Transverse colon (tissue), 4 donors: ENCODE results near the gene PTPRZ1. TPM values are rescaled to one million over a fixed set of nuclear protein-coding genes. Genes with fewer than 3 reads are reported as not detected.

ENCODE experiments used
- DNase-seq: peaks from one replicate; pipeline ENCODE4 v3.0.0-alpha.2; 2019
- H3K27ac ChIP-seq, 4 donors: fragments of 200-600 bp; sonication (generic); 2 replicates each; pipeline ENCODE4 v1.5.1; 2016 to 2018; ENCODE audit warnings: inconsistent platforms in 4 of 4
- H3K27me3 ChIP-seq: fragments of 200-600 bp; sonication (generic); 2 replicates; pipeline ENCODE4 v1.5.1; 2017; ENCODE audit warnings: inconsistent platforms
- H3K36me3 ChIP-seq, 4 donors: fragments of 200-600 bp; sonication (generic); 2 replicates each; pipeline ENCODE4 v1.5.1; 2017 to 2019; ENCODE audit warnings: inconsistent platforms in 4 of 4
- H3K4me1 ChIP-seq, 4 donors: fragments of 200-600 bp; sonication (generic); 2 replicates each; pipeline ENCODE4 v1.5.1; 2017 to 2020; ENCODE audit warnings: inconsistent platforms in 4 of 4
- H3K4me3 ChIP-seq, 4 donors: fragments of 200-600 bp; sonication (generic); 1 replicate in 1 of 4; 2 replicates in 3 of 4; pipeline versions ENCODE4 v1.5.1 to v1.6.1; 2017 to 2019; ENCODE audit warnings: inconsistent platforms in 4 of 4
- H3K9me3 ChIP-seq, 2 donors: fragments of 200-600 bp; sonication (generic); 2 replicates each; pipeline ENCODE4 v1.5.1; 2017 to 2019; ENCODE audit warnings: inconsistent platforms in 2 of 2
- EP300 ChIP-seq: sonication (generic); formaldehyde crosslinking; IDR thresholded peaks from one replicate; pipeline ENCODE4 v1.6.1; 2017; ENCODE audit warnings: antibody characterized with exemption, low read depth
- POLR2A ChIP-seq: fragments of 450-650 bp; IDR thresholded peaks from one replicate; pipeline ENCODE4 v1.6.1; 2016; ENCODE audit warnings: antibody characterized with exemption, mild to moderate bottlenecking, moderate library complexity
- POLR2AphosphoS5 ChIP-seq, 3 donors: sonication (generic); formaldehyde crosslinking; IDR thresholded peaks; one replicate each; pipeline ENCODE4 v1.6.1; 2016; ENCODE audit warnings: antibody characterized with exemption in 3 of 3
- WGBS, 2 donors: methylation state at CpG; one replicate each; pipeline ENCODE4 v1.1.5; 2018; ENCODE audit warnings: low coverage in 1 of 2; 5-methylcytosine and 5-hydroxymethylcytosine counted together
- in situ Hi-C, 4 donors: fragments of 200-750 bp; cut with MboI; loops; one replicate each; pipeline versions ENCODE4 v1.15.0 to v1.15.1; 2017; ENCODE audit warnings: low sequenced_read_pairs in 3 of 4, low pct_ligation_motif_present in 1 of 4, low pct_unique_long_range_greater_than_20kb in 1 of 4
- intact Hi-C: fragments of 100-400 bp; cut with DNase I; formaldehyde crosslinking; loops from one replicate; pipeline ENCODE4 v1.15.1; 2023; ENCODE audit warnings: low total_unique reads
- total RNA-seq, 4 donors: library from RNA; depleted of rRNA; stranded (reverse); fragments of >200 nt; gene quantifications; one replicate each; pipeline ENCODE4 v1.1.0, GENCODE V29; 2016
- TF ChIP-seq, protein P1 (sequence below), 5 experiments: fragments of 200-600 bp in 3 of 5; fragments of 450-650 bp in 2 of 5; sonication (generic) in 3 of 5; IDR thresholded peaks; 1 replicate in 2 of 5; 2 replicates in 3 of 5; pipeline ENCODE4 v1.5.1; 2016 to 2017; ENCODE audit warnings: antibody characterized with exemption in 5 of 5, inconsistent platforms in 3 of 5, mild to moderate bottlenecking in 2 of 5, moderate library complexity in 1 of 5

Gene PTPRZ1
- total RNA-seq, 4 donors from 2014 or later: 0.37 to 2.4 (median 2.0) TPM

GRCh38 chr7:122033641-122034040 is 160.7 kb downstream of the PTPRZ1 start:
- Histone ChIP-seq H3K4me1 (no peaks in the 10 kb centered on the region), H3K27ac (no peak overlapping the region), H3K4me3 (no peak overlapping the region), H3K36me3 (no peaks in the 10 kb centered on the region), H3K9me3 (no peaks in the 10 kb centered on the region), H3K27me3 (no peaks in the 10 kb centered on the region)
- intact Hi-C loops: no loop called here
- TF ChIP-seq POLR2A (no peak), EP300 (no peak), POLR2AphosphoS5 (IDR thresholded peaks at IDR 0.05) (no peak)
- TF ChIP-seq, protein P1, sequence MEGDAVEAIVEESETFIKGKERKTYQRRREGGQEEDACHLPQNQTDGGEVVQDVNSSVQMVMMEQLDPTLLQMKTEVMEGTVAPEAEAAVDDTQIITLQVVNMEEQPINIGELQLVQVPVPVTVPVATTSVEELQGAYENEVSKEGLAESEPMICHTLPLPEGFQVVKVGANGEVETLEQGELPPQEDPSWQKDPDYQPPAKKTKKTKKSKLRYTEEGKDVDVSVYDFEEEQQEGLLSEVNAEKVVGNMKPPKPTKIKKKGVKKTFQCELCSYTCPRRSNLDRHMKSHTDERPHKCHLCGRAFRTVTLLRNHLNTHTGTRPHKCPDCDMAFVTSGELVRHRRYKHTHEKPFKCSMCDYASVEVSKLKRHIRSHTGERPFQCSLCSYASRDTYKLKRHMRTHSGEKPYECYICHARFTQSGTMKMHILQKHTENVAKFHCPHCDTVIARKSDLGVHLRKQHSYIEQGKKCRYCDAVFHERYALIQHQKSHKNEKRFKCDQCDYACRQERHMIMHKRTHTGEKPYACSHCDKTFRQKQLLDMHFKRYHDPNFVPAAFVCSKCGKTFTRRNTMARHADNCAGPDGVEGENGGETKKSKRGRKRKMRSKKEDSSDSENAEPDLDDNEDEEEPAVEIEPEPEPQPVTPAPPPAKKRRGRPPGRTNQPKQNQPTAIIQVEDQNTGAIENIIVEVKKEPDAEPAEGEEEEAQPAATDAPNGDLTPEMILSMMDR (IDR thresholded peaks at IDR 0.05): no peak
- WGBS, 2 donors: 69 to 86% methylated on average over 1 of the region's 1 CpG
- in situ Hi-C loops: no loop called here
- DNase-seq: no peak

DNA sequence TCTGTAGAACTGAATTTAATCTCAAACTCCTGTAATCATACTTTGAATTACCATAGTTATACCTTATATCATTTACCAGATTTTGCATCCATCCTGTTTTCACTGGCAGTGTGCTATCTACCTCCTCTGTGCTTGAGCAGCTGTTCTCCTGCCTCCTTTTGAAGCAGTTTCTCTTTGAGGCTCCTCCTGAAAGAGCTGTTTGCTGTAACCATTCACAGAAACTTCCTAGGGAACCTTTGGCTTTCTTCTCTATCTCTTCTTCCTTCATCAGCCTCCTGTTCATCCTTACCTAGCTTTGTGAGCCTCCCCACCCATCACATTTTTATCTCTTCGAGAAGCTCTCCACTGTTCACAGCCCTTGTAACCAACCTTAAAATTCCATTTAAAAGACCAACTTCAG is 162.9 kb downstream of the PTPRZ1 start:
- 79 to 89% methylated on average over 1 of the region's 1 CpG for WGBS, 2 donors
- Histone ChIP-seq H3K27me3 (no peaks in the 10 kb centered on the region), H3K9me3 (no peaks in the 10 kb centered on the region), H3K4me3 (no peak overlapping the region), H3K27ac (no peak overlapping the region), H3K4me1 (no peaks in the 10 kb centered on the region), H3K36me3 (no peaks in the 10 kb centered on the region)
- in situ Hi-C loops: no loop called here
- DNase-seq: no peak
- intact Hi-C loops: no loop called here
- TF ChIP-seq POLR2AphosphoS5 (IDR thresholded peaks at IDR 0.05) (no peak), EP300 (no peak), POLR2A (no peak)
- TF ChIP-seq, protein P1 (IDR thresholded peaks at IDR 0.05): no peak

- Histone ChIP-seq H3K4me1 (no peaks in the 10 kb centered on the region), H3K36me3 (no peaks in the 10 kb centered on the region), H3K27me3 (no peaks in the 10 kb centered on the region), H3K27ac (no peak overlapping the region), H3K9me3 (no peaks in the 10 kb centered on the region), H3K4me3 (no peak overlapping the region)
- WGBS, 2 donors: 67 to 80% methylated on average over 3 of the region's 3 CpGs
- no peak for DNase-seq
- intact Hi-C loops: no loop called here
- TF ChIP-seq, protein P1 (IDR thresholded peaks at IDR 0.05): no peak
- no peak for TF ChIP-seq POLR2AphosphoS5 (IDR thresholded peaks at IDR 0.05)
- TF ChIP-seq EP300: no peak
- TF ChIP-seq POLR2A: no peak
- in situ Hi-C loops: no loop called here
Observed at GRCh38 chr7:122038134-122038533, 165.2 kb downstream of the PTPRZ1 start.

- no peaks in the 10 kb centered on the region for H3K4me1 ChIP-seq
- intact Hi-C loops: no loop called here
- no peaks in the 10 kb centered on the region for H3K9me3 ChIP-seq
- DNase-seq: no peak
- WGBS, 2 donors: 72% methylated on average over 3 of the region's 3 CpGs
- no peaks in the 10 kb centered on the region for H3K36me3 ChIP-seq
- no peak for TF ChIP-seq POLR2A
- TF ChIP-seq, protein P1 (IDR thresholded peaks at IDR 0.05): no peak
- TF ChIP-seq POLR2AphosphoS5 (IDR thresholded peaks at IDR 0.05): no peak
- no peak for TF ChIP-seq EP300
- H3K4me3 ChIP-seq: no peak overlapping the region
- H3K27me3 ChIP-seq: no peaks in the 10 kb centered on the region
- no peak overlapping the region for H3K27ac ChIP-seq
- in situ Hi-C loops: no loop called here
Observed at GRCh38 chr7:122038904-122039303, 165.9 kb downstream of the PTPRZ1 start.
